DMS153 treated with DMSO at 0.1 percent for 48 hours (cell line): ENCODE data around the gene RHBDF1.
A peak's percentile ranks its signal among the peaks of the same experiment; 100 is the strongest.
"Not testable (repeated sequence)": the region's sequence is repeated elsewhere in the genome, so short reads cannot be mapped to it uniquely, and the experiment has no call there.

Experiments used
- DNase-seq: peaks from one replicate; lab custom pipeline; 2025; ENCODE audit not compliant: unreplicated experiment; lab: John Stamatoyannopoulos, UW

RHBDF1 gene

DNA sequence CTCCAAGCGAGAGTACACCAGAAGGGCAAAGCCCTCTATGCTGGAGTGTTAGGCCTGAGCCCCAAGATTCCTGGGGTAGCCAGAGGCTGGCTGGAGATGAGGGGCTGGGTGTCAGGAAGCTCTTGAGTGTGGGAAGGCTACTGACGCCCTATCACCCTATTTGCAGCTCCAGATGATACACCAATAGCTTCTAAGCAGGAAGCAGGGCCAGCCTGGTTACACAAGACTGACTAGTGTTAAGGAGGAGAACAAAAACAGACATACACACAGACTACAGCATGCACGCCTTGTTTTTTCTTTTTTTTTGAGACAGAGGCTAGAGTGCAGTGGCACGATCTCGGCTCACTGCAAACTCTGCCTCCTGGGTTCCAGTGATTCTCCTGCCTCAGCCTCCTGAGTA lies 34.9 kb downstream of the RHBDF1 start:
- no peak for DNase-seq

DNA sequence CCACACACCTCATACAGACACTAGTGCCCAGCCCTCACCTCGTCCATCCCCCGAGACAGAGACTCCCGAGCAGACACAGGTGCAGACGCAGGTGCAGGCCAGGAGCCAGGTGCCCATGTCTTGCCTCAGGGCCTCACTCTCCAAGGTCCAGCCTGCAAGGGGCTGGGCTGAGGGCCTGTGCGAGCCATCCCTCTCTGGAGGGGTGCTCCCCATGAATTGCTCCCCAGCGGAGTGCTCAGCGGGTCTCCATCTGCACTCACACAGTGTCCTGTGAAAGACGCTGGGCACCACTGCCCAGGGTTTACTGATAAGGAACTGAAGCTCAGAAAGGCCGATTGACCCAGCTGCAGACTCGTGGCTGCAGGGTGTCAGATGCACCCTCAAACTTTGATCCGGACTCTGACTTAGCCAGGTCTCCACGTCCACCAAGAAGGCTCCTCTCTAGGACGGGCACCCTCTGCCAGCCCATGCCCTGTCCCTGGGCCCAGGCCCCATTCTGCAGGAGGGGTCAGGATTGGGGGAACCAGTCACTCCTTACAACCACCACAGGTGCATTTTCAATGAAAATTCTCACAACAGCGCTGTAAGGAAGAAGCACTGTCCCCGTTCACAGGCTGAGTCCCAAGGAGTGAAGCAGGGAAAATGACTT lies 36.0 kb downstream of the RHBDF1 start:
- DNase-seq: no peak

DNA sequence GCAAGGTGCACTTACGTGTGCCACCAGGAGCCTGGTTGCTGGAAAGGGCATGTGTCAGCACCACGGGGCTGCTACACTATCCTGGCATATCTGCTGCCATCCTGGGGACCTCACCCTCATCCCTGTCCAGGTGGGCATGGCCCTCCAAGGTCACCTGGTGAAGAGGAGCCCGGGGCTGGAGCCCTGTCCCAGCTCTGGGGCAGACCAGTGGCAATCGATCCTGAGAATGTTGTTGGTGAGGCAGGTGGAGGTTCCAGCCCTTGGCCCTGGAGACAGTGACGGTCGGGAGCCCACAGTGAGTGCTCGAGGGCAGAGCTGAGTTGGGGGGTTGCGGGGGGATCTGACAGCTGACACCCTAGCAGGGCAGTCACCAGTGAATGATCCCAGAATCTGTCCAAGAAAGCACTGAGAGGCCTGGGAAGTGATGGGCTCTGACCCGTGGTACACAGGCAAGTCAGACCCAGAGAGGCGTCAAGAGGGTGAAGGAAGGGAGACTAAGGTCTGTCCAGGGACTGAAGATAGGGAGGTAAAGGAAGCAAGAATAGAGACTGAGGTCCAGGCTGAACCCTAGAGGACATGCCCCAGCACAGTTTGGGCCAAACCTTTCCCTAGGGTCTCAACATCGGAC lies 36.6 kb downstream of the RHBDF1 start:
- no peak for DNase-seq

DNA sequence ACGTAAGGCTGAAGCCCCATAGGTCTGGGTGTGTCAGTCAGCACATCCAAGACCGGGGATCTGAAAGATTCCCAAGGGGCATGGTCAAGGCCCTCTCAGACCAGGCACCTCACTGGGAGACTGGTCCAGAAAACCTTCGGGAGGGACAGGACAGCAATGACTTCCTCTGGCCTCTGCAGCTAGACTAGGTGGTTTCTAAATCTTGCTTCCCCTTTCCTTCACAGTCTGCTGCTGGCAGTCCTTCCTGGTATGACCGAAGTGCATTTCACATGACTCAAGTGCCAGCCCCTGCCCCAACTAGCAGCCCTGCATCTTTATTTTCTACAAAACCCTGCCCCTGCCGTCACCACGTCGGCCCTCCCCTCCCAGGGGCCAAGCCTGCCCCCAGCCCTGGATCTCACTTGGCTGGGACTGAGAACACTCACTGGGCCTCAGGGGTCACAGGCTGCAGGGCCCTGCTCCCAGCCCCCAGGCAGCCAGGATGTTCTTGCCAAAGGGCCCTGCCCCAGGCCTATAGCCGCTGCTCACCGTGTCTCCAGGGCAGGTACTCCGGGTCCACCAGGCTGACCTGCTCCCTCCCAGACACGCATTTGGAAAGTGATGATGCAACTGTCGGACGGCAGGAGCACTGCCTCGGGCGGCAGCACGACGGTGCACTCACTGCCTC lies 37.3 kb downstream of the RHBDF1 start:
- DNase-seq: no peak

DNA sequence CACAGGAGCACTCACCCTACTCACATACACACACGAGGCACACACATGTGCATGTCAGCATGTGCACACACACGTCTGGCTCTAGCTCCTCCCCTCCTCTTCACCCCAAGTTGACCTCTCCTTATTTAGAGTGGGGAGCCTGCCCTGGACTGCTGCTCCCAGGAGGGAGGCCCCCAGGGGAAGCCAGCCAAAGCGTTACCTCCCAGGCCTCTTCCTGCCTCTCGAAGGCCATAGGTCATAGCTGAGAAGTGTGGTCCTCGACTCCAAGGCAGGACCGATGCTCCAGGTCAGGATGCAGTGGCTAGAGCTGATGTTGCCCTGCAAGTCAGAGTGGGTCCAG lies 37.8 kb downstream of the RHBDF1 start:
- no peak for DNase-seq

DNA sequence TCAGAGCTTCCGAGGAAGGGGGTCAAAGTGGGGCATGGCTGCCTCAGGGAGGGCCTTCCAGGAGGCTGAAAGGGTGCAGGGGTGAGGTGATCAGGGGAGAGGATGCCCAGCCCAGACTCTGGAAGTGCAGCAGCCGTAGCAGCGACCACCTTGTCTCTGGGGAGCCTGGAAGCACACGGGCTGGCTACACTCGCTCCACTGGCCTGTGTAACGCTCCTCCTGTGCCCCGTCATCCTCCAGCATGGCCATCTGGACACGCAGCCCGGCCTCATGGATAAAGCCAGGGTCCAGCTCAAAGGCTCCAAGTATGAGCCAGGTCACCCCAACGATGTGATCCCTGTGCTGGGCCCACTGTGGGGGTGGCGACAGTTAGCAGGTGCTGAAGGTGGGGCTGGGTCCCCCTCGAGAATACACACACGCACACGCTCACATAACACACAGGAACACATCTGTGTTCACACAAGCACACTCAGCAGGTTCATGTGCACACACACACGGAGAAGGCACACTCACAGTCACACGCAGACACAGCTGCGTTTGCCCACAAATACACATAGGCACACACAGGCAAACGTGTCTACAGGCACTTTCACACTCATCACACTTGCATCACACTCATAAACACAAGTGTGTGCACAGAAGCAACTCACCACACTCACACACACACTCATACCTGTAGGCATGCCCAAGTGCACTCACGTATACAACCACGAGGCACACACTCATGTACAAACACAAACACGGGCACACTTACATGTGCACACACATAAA lies 38.4 kb downstream of the RHBDF1 start:
- no peak for DNase-seq

DNA sequence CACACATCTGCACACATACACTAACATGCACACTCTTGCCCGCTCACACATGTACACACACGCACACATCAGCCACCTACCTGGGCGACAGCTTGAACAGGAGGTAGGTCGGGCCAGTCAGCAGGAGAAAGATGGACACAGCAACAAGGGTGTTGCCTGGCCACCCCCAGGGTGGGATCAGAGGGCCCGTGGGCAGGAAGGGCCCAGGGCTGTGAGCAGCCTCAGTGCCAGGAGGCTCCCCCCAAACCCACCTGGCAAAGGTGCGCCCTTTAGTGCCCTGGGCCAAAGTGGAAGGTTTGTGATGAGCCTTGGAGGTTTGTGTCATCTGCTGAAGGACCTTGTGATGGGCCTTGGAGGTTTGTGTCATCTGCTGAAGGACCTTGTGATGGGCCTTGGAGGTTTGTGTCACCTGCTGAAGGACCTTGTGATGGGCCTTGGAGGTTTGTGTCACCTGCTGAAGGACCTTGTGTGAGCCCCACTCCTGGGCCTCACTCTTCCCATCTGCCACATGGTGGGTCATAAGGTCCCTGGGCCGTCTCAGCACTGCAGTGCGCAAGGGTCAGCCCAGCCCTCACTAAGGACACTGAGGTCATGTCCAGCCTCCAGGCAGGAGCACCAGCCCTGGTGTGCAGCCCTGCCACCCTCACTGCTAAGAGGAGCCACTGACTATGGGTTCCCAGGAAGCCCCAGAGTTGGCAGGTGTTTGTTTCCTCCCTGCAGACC lies 39.1 kb downstream of the RHBDF1 start:
- not testable (repeated sequence) for DNase-seq

DNA sequence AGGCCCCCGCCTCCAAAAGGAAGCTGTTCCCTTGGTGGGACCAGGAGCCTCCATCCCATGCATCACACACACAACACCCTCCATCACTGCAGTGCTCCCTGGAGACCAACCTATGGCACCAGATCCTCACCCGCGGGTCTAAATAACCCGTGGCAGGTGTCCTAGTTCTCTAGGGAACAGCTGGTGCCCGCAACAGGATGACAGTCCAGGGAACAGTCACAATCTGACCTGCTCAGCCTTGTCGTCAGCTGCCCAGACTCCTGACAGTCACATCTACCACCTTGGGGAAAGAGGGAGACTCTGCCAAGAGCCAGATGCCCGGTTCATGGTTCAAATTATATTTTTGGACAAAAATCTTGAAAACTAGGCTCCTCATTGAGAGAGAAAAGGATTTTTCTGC lies 41.8 kb downstream of the RHBDF1 start:
- DNase-seq: not testable (repeated sequence)

DNA sequence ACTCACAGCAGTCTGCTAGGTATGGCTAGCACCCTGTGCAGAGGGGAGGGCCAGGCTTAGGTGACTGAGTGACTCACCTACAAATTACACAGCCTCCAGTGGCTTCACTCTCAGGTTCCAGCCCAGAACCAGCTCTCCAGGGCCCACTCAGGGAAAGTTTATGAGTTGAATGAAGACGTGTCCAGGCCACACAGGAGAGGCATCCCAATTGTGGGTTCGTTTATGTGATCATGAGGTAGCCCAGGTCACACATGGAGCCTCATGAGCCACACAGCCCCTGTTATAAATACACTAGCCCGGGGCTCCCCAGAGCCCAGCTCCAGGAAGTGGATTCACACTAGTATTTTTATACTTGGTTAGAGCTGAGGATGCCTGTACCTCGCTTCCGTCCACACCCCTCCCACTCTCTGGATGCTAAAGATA lies 46.5 kb downstream of the RHBDF1 start:
- DNase-seq: not testable (repeated sequence)

DNA sequence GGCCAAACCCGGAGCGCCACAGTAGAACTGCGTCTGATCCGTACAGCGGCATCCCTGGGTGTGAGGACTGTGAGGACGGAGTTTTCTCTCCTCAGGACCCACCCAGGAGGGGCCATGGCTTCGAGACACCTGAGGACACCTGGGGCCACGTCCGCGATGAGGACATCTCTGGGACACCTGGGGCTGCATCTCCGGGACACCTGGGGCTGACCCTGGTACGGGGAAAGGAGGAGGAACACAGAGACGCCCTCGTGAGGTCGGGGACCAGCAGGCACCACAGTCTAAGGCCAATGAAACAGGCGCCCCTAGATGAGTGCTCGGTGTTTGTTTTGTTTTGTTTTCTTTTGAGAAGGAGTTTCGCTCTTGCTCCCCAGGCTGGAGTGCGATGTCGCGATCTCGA lies 48.3 kb downstream of the RHBDF1 start:
- not testable (repeated sequence) for DNase-seq

DNA sequence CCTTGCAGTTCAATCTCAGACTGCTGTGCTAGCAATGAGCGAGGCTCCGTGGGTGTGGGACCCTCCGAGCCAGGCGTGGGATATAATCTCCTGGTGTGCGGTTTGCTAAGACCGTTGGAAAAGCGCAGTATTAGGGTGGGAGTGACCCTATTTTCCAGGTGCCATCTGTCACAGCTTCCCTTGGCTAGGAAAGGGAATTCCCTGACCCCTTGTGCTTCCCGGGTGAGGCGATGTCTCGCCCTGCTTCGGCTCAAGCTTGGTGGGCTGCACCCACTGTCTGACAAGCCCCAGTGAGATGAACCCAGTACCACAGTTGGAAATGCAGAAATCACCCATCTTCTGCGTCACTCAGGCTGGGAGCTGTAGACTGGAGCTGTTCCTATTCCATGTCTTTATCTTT lies 51.5 kb downstream of the RHBDF1 start:
- DNase-seq: not testable (repeated sequence)

DNA sequence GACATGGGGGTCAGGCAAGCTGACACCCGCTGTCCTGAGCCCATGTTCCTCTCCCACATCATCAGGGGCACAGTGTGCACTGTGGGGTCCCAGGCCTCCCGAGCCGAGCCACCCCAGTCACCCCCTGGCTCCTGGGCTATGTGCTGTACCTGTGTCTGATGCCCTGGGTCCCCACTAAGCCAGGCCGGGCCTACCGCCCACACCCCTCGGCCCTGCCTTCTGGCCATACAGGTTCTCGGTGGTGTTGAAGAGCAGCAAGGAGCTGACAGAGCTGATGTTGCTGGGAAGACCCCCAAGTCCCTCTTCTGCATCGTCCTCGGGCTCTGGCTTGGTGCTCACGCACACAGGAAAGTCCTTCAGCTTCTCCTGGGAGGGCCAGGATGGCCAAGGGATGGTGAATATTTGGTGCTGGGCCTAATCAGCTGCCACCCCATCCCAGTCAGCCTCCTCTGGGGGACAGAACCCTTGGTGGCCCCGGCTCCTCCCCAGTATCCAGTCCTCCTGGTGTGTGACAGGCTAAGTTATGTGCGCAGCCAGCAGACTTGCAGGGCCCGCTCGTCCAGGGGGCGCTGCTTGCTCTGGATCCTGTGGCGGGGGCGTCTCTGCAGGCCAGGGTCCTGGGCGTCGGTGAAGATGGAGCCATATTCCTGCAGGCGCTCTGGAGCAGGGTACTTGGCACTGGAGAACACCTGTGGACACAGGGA lies 55.2 kb downstream of the RHBDF1 start:
- DNase-seq: not testable (repeated sequence)

DNA sequence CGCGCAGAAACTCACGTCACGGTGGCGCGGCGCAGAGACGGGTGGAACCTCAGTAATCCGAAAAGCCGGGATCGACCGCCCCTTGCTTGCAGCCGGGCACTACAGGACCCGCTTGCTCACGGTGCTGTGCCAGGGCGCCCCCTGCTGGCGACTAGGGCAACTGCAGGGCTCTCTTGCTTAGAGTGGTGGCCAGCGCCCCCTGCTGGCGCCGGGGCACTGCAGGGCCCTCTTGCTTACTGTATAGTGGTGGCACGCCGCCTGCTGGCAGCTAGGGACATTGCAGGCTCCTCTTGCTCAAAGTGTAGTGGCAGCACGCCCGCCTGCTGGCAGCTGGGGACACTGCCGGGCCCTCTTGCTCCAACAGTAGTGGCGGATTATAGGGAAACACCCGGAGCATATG lies 61.7 kb downstream of the RHBDF1 start:
- peak; percentile 74 for DNase-seq

DNA sequence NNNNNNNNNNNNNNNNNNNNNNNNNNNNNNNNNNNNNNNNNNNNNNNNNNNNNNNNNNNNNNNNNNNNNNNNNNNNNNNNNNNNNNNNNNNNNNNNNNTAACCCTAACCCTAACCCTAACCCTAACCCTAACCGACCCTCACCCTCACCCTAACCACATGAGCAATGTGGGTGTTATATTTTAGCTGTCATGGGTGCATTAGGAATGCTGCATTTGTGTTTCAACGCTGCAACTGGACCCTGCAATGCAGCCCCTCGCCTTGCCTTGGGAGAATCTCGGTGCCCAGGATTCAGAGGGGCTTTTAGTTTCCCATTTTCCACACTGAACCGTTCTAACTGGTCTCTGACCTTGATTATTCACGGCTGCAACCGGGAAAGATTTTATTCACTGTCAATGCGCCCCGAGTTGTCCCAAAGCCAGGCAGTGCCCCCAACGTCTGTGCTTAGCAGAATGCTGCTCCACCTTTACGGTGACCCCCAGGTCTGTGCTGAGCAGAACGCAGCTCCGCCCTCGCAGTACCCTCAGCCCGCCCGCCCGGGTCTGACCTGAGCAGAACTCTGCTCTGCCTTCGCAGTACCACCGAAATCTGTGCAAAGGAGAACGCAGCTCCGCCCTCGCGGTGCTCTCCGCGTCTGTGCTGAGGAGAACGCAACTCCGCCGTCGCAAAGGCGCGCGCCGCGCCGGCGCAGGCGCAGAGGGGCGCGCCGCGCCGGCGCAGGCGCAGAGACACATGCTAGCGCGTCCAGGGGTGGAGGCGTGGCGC lies 62.3 kb downstream of the RHBDF1 start:
- DNase-seq: no peak
